Measurements from ENCODE around the gene SLC35F4. TPM values are rescaled to one million over a fixed set of nuclear protein-coding genes. Genes with fewer than 3 reads are reported as not detected.

The SLC35F4 gene
- total RNA-seq, 1 experiment from 2014 or later, result not detected

GRCh38 chr14:57875296-57875695 is 9.4 kb upstream of the SLC35F4 start:
- no peaks in the 10 kb centered on the region for H4K20me1 ChIP-seq (ENCODE audit: control insufficient read depth, insufficient read depth, insufficient read length)
- H2BK15ac ChIP-seq (ENCODE audit: low read depth, low read length), result no peak overlapping the region
- H3K9me3 ChIP-seq (ENCODE audit: control insufficient read depth, low read depth, low read length), result no peaks in the 10 kb centered on the region
- H3K4ac ChIP-seq (ENCODE audit: low read depth, low read length), result no peak overlapping the region
- no peak overlapping the region for H3K18ac ChIP-seq (ENCODE audit: insufficient read length, low read depth, low read length)
- no peak overlapping the region for H2AK5ac ChIP-seq (ENCODE audit: insufficient read length, low read length)
- no peak overlapping the region for H2BK12ac ChIP-seq (ENCODE audit: insufficient read length, low read depth, low read length)
- no peak overlapping the region for H3K56ac ChIP-seq (ENCODE audit: insufficient read length, low read depth, low read length)
- TF ChIP-seq, protein P1, sequence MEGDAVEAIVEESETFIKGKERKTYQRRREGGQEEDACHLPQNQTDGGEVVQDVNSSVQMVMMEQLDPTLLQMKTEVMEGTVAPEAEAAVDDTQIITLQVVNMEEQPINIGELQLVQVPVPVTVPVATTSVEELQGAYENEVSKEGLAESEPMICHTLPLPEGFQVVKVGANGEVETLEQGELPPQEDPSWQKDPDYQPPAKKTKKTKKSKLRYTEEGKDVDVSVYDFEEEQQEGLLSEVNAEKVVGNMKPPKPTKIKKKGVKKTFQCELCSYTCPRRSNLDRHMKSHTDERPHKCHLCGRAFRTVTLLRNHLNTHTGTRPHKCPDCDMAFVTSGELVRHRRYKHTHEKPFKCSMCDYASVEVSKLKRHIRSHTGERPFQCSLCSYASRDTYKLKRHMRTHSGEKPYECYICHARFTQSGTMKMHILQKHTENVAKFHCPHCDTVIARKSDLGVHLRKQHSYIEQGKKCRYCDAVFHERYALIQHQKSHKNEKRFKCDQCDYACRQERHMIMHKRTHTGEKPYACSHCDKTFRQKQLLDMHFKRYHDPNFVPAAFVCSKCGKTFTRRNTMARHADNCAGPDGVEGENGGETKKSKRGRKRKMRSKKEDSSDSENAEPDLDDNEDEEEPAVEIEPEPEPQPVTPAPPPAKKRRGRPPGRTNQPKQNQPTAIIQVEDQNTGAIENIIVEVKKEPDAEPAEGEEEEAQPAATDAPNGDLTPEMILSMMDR (conservative IDR thresholded peaks at IDR 0.05), result no peak
- WGBS (ENCODE audit: extremely low coverage, insufficient read length, low lambda C conversion rate), result no CpG with 5 or more reads among the region's 3 CpGs
- H3K27me3 Mint-ChIP-seq (ENCODE audit: low read depth), result no peaks in the 10 kb centered on the region
- no peak overlapping the region for H4K8ac ChIP-seq (replicated peaks; ENCODE audit: insufficient read length, low read depth, low read length)
- no peaks in the 10 kb centered on the region; the same call in 1 of the 2 replicates for H3K4me1 ChIP-seq (ENCODE audit: insufficient read depth, low read length)
- peaks cover 25 to 27% of the 10 kb centered on the region in 2 experiments for H3K4me1 Mint-ChIP-seq
- no peak overlapping the region for H3K9ac ChIP-seq (ENCODE audit: extremely low read depth, insufficient read length, low read length)
- H3K4me2 ChIP-seq (ENCODE audit: insufficient read depth, insufficient read length, low read length), result no peak overlapping the region
- H3K79me1 ChIP-seq (ENCODE audit: insufficient read depth, low read depth, low read length, poor library complexity, severe bottlenecking), result no peaks in the 10 kb centered on the region
- H2BK20ac ChIP-seq (ENCODE audit: low read depth, low read length, poor library complexity, severe bottlenecking), result no peak overlapping the region
- no peak overlapping the region for H3T11ph ChIP-seq (ENCODE audit: low read length)
- peaks cover 9 to 10% of the 10 kb centered on the region in 2 experiments for H3K9me3 Mint-ChIP-seq
- H3K79me2 ChIP-seq (ENCODE audit: insufficient read depth, low read length), result no peaks in the 10 kb centered on the region
- no peaks in the 10 kb centered on the region for H3K23me2 ChIP-seq (ENCODE audit: insufficient read length, low read depth, low read length, poor library complexity, severe bottlenecking)
- H3K14ac ChIP-seq (ENCODE audit: insufficient read depth, low read length), result no peak overlapping the region
- H3K27ac ChIP-seq (ENCODE audit: insufficient read length, low read depth, low read length), result no peak overlapping the region
- no peak overlapping the region for H2BK120ac ChIP-seq (ENCODE audit: low read depth, low read length, poor library complexity, severe bottlenecking)
- H4K91ac ChIP-seq (ENCODE audit: insufficient read length, low read depth, low read length), result no peak overlapping the region
- H3K4me3 Mint-ChIP-seq, result no peak overlapping the region
- no peak overlapping the region for H4K5ac ChIP-seq (ENCODE audit: insufficient read length, low read depth, low read length)
- H3K27ac Mint-ChIP-seq, result no peak overlapping the region
- H3K23ac ChIP-seq (ENCODE audit: insufficient read length, low read depth, low read length), result no peak overlapping the region
- no peak for DNase-seq
- H2AFZ ChIP-seq (ENCODE audit: low read length), result no peak overlapping the region
- H3K36me3 Mint-ChIP-seq (ENCODE audit: insufficient read depth in 1 of 3, low read depth in 3 of 3), result peaks cover 0 to 8% (median 4%) of the 10 kb centered on the region in 3 experiments; a peak in 4 of 7 replicates
- no peak overlapping the region for H2BK5ac ChIP-seq (ENCODE audit: insufficient read length, low read length)
- no peaks in the 10 kb centered on the region for H3K27me3 ChIP-seq (ENCODE audit: insufficient read depth, low read length)
